ENCODE measurements around the gene PATZ1.

DNA sequence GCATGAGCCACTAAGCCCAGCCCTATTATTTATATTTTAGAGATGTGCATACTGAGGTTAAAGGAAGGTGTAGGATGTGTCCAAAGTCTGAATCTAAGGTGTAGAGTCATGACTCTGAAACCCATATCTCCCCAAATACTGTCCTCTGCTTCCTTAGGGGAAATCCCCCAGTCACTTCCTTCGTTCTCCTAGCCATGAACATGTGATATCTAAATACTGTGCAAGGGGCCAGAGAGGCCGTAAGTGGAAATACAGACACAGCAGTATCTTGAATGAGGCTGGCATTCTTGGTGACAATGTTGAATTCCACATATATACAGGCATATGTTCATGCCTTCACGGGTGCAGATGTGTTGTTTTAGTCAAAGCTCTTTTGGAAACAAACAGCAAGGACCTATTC is 21.3 kb upstream of the PATZ1 start:
- TF ChIP-seq EZH2 (IDR thresholded peaks at IDR 0.05; ENCODE audit: insufficient read depth, poor library complexity, severe bottlenecking) (no peak), EZH2phosphoT487 (IDR thresholded peaks at IDR 0.05; ENCODE audit: insufficient read depth, low read depth) (no peak)
